ENCODE data around the gene OR4S2. TPM values are rescaled to one million over a fixed set of nuclear protein-coding genes. Genes with fewer than 3 reads are reported as not detected.

OR4S2 gene
- total RNA-seq, 1 experiment from 2014 or later: not detected

Other genes starting within 250 kb of the OR4S2 start
- gene OR4C15, start 93.9 kb upstream of the OR4S2 start, total RNA-seq (2014; rRNA removed; shearing (Covaris generic)): not detected in 2 replicates
- gene OR4C16, start 76.2 kb upstream of the OR4S2 start, total RNA-seq (2014; rRNA removed; shearing (Covaris generic)): not detected in 2 replicates
- gene OR4C11, start 40.7 kb upstream of the OR4S2 start, total RNA-seq (2014; rRNA removed; shearing (Covaris generic)): not detected in 2 replicates
- gene OR4P4, start 13.2 kb upstream of the OR4S2 start, total RNA-seq (2014; rRNA removed; shearing (Covaris generic)): not detected in 2 replicates
- not detected in 2 replicates for gene OR4C6, start 13.9 kb downstream of the OR4S2 start, total RNA-seq (2014; rRNA removed; shearing (Covaris generic))
- gene OR5D13, start 125.1 kb downstream of the OR4S2 start, total RNA-seq (2014; rRNA removed; shearing (Covaris generic)): not detected in 2 replicates
- gene OR5D14, start 147.2 kb downstream of the OR4S2 start, total RNA-seq (2014; rRNA removed; shearing (Covaris generic)): not detected in 2 replicates
- gene OR5L1, start 163.0 kb downstream of the OR4S2 start, total RNA-seq (2014; rRNA removed; shearing (Covaris generic)): not detected in 2 replicates
- gene OR5D18, start 171.3 kb downstream of the OR4S2 start, total RNA-seq (2014; rRNA removed; shearing (Covaris generic)): not detected in 2 replicates
- not detected in 2 replicates for gene OR5L2, start 178.9 kb downstream of the OR4S2 start, total RNA-seq (2014; rRNA removed; shearing (Covaris generic))
- gene OR5D16, start 190.4 kb downstream of the OR4S2 start, total RNA-seq (2014; rRNA removed; shearing (Covaris generic)): not detected in 2 replicates
- gene TRIM51, start 235.0 kb downstream of the OR4S2 start, total RNA-seq (2014; rRNA removed; shearing (Covaris generic)): not detected in 2 replicates

Data from SJSA1 (cell line).